Breast epithelium (tissue), 4 donors: ENCODE measurements around the gene LAP3. TPM values are rescaled to one million over a fixed set of nuclear protein-coding genes. Genes with fewer than 3 reads are reported as not detected.
"Not testable (repeated sequence)": the region's sequence is repeated elsewhere in the genome, so short reads cannot be mapped to it uniquely, and the experiment has no call there.

Experiments used
- DNase-seq, 2 donors: peaks; one replicate each; pipeline ENCODE4 v3.0.0-alpha.2; 2019; ENCODE audit warnings: low spot score in 2 of 2
- H3K27ac ChIP-seq, 2 donors: fragments of 200-600 bp; sonication (generic) in 1 of 2; one replicate each; pipeline ENCODE4 v1.5.1; 2016 to 2019; ENCODE audit warnings: mild to moderate bottlenecking in 1 of 2
- H3K27me3 ChIP-seq, 2 donors: fragments of 200-600 bp; sonication (generic) in 1 of 2; one replicate each; pipeline versions ENCODE4 v1.5.1 to v1.6.0; 2017 to 2019; ENCODE audit warnings: control low read depth in 1 of 2, mild to moderate bottlenecking in 1 of 2
- H3K36me3 ChIP-seq: fragments of 200-600 bp; one replicate; pipeline ENCODE4 v1.5.1; 2019
- H3K4me1 ChIP-seq, 2 donors: fragments of 200-600 bp; sonication (generic); one replicate each; pipeline ENCODE4 v1.5.1; 2016 to 2019; ENCODE audit warnings: control low read depth in 1 of 2
- H3K4me3 ChIP-seq, 3 donors: fragments of 200-600 bp; sonication (generic); 1 replicate in 2 of 3; 2 replicates in 1 of 3; pipeline ENCODE4 v1.5.1; 2016 to 2019; ENCODE audit warnings: mild to moderate bottlenecking in 3 of 3, moderate library complexity in 2 of 3
- H3K9me3 ChIP-seq, 2 donors: fragments of 200-600 bp; sonication (generic) in 1 of 2; one replicate each; pipeline ENCODE4 v1.5.1; 2016 to 2019; ENCODE audit warnings: control low read depth in 1 of 2
- CTCF ChIP-seq, 3 donors: fragments of 450-650 bp; IDR thresholded peaks; one replicate each; pipeline ENCODE4 v1.5.1; 2016 to 2017; ENCODE audit warnings: antibody characterized with exemption in 3 of 3, mild to moderate bottlenecking in 3 of 3, moderate library complexity in 3 of 3
- POLR2A ChIP-seq: fragments of 450-650 bp; IDR thresholded peaks from one replicate; pipeline ENCODE4 v1.6.1; 2016; ENCODE audit warnings: antibody characterized with exemption, mild to moderate bottlenecking, moderate library complexity
- POLR2AphosphoS5 ChIP-seq, 3 donors: sonication (generic); formaldehyde crosslinking; IDR thresholded peaks; one replicate each; pipeline ENCODE4 v1.6.1; 2017; ENCODE audit warnings: antibody characterized with exemption in 3 of 3
- intact Hi-C: fragments of 100-400 bp; cut with DNase I; formaldehyde crosslinking; loops from one replicate; pipeline ENCODE4 v1.15.1; 2023; ENCODE audit warnings: low total_unique reads
- total RNA-seq, 3 donors: library from RNA; depleted of rRNA; stranded (reverse); fragments of >200 nt; gene quantifications; one replicate each; pipeline ENCODE4 v1.1.0, GENCODE V29; 2016

LAP3 gene
- total RNA-seq, 3 donors from 2014 or later = 72.4 to 93.4 (median 81.0) TPM

- Histone ChIP-seq H3K4me3 (no peak overlapping the region), H3K4me1 (no peaks in the 10 kb centered on the region), H3K36me3 (no peaks in the 10 kb centered on the region), H3K9me3 (no peaks in the 10 kb centered on the region), H3K27me3 (no peaks in the 10 kb centered on the region), H3K27ac (no peak overlapping the region)
- no peak for DNase-seq
- TF ChIP-seq POLR2A (no peak), CTCF (IDR thresholded peaks at IDR 0.05) (no peak), POLR2AphosphoS5 (IDR thresholded peaks at IDR 0.05) (no peak)
- intact Hi-C loops = no loop called here
These were observed 41.1 kb upstream of the LAP3 start for GRCh38 chr4:17535906-17536305.

DNA sequence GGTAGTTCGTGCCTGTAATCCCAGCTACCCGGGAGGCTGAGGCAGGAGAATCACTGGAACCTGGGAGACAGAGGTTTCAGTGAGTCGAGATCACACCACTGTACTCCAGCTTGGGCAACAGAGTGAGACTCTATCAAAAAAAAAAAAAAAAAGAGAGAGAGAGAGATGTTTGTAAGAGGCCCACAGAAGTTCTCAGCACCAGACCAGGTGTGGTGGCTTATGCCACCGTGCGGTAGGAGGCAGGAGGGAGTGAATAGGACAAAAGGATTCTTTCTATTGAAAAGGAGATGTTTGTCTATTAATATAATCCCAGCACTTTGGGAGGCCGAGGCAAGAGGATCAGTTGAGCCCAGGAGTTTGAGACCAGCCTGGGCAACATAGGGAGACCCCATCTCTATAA lies 39.9 kb upstream of the LAP3 start:
- H3K4me3 ChIP-seq, H3K9me3 ChIP-seq, H3K4me1 ChIP-seq, H3K27me3 ChIP-seq, H3K27ac ChIP-seq, DNase-seq, H3K36me3 ChIP-seq, intact Hi-C loops: not testable (repeated sequence)

GRCh38 chr4:17544205-17544604 lies 32.8 kb upstream of the LAP3 start:
- TF ChIP-seq POLR2AphosphoS5 (IDR thresholded peaks at IDR 0.05) = no peak
- no peak for TF ChIP-seq POLR2A
- no peak for TF ChIP-seq CTCF (IDR thresholded peaks at IDR 0.05)
- no peaks in the 10 kb centered on the region for H3K4me1 ChIP-seq
- no peak overlapping the region for H3K27ac ChIP-seq
- no peak overlapping the region for H3K4me3 ChIP-seq
- H3K36me3 ChIP-seq = no peaks in the 10 kb centered on the region
- DNase-seq = peak in 1 of 2 donors; percentile 40
- intact Hi-C loops = no loop called here
- no peaks in the 10 kb centered on the region for H3K9me3 ChIP-seq
- no peaks in the 10 kb centered on the region for H3K27me3 ChIP-seq

- TF ChIP-seq CTCF (IDR thresholded peaks at IDR 0.05) (no peak), POLR2A (no peak), POLR2AphosphoS5 (IDR thresholded peaks at IDR 0.05) (no peak)
These were observed 32.2 kb upstream of the LAP3 start for GRCh38 chr4:17544831-17545234.

DNA sequence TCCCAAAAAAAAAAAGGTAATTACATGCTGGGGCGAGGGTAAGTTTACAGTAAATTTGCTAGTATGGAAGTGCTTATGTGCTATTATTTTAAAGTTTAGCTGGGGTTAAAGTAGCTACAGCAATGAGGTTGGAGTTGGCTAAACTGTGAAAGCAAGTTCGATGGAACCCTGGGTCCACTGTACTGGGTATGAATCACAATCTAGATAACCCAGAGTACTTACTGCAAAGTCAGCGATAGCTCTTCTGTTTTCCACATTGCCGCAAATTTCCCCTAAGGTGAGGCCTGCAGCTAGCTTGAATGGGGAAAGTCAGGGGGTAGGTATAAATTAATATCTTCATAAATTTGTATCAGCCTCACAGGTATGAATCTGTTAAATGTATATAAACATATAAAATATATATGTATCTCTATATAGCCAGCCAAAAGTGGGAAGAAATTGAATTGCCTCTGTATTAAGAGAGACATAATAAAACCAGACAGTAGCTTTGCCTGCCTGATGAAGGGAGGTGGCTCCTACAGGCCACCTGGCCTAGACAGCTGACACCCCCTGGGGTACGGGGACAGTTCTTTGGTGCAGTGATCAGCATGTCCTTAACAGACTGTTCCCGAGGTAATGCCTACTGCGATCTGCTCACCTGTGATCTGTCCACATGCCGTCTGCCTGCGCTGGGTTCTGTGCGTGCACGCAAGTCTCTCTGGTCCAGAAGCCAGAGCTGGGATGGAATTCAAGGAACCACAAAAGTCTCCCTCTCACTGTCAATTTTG lies 31.4 kb upstream of the LAP3 start:
- no peaks in the 10 kb centered on the region for H3K9me3 ChIP-seq
- no peak overlapping the region for H3K27ac ChIP-seq
- no peak for DNase-seq
- H3K4me3 ChIP-seq = no peak overlapping the region
- intact Hi-C loops = loop anchor here (1.0 kb wide), 1 partner anchor 21 kb away; no protein-coding TSS in a partner anchor
- H3K4me1 ChIP-seq = no peaks in the 10 kb centered on the region
- H3K36me3 ChIP-seq = no peaks in the 10 kb centered on the region
- TF ChIP-seq POLR2A = no peak
- no peak for TF ChIP-seq POLR2AphosphoS5 (IDR thresholded peaks at IDR 0.05)
- no peak for TF ChIP-seq CTCF (IDR thresholded peaks at IDR 0.05)
- H3K27me3 ChIP-seq = no peaks in the 10 kb centered on the region

More at GRCh38 chr4:17544831-17545234, 32.2 kb upstream of the LAP3 start:
- DNase-seq = no peak
- Histone ChIP-seq H3K4me1 (no peaks in the 10 kb centered on the region), H3K27me3 (no peaks in the 10 kb centered on the region), H3K4me3 (no peak overlapping the region), H3K9me3 (no peaks in the 10 kb centered on the region), H3K36me3 (no peaks in the 10 kb centered on the region), H3K27ac (peak overlapping the region in 1 of 2 donors; percentile 61)
- intact Hi-C loops = no loop called here
